ENCODE measurements around the gene PHACTR2. TPM values are rescaled to one million over a fixed set of nuclear protein-coding genes. Genes with fewer than 3 reads are reported as not detected.

The PHACTR2 gene
- total and polyA plus RNA-seq, 10 of the 15 experiments (the other 5 are each of a cell fraction or from before 2014, with no cell fraction given) = 1.4 to 19.1 (median 5.3) TPM

DNA sequence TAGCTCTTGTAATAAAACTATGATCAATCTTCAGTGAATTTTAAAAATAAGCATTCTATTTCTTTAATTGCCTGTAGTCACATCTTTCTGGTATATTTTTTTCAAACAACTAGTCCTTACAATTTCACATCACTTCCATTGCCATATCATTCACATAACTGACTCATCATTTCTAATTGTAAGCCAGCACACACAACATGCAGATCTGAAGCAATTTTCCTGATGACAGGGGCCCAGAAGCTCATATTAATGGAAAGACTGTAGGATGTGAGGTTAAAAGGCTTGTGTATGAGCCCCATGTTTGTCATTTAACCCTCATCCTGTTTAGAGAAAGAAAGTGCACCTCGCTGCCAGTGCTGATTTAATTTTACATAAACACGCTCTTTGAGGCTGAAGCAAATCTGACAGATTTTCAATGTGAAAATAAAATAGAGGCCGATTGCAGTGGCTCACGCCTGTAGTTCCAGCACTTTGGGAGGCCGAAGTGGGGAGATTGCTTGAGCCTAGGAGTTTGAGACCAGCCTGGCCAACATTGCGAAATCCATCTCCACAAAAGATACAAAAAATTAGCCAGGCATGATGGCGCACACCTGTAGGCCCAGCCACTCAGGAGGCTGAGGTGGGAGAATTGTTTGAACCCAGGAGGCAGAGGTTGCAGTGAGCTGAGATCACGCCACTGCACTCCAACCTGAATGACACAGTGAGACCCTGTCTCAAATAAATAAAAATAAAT, 125.2 kb downstream of the PHACTR2 start:
- TF ChIP-seq, protein P1, sequence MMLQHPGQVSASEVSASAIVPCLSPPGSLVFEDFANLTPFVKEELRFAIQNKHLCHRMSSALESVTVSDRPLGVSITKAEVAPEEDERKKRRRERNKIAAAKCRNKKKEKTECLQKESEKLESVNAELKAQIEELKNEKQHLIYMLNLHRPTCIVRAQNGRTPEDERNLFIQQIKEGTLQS (IDR thresholded peaks at IDR 0.05; ENCODE audit: borderline replicate concordance, extremely low read depth, low read depth, low read length) = no peak
- TF ChIP-seq, protein P2, sequence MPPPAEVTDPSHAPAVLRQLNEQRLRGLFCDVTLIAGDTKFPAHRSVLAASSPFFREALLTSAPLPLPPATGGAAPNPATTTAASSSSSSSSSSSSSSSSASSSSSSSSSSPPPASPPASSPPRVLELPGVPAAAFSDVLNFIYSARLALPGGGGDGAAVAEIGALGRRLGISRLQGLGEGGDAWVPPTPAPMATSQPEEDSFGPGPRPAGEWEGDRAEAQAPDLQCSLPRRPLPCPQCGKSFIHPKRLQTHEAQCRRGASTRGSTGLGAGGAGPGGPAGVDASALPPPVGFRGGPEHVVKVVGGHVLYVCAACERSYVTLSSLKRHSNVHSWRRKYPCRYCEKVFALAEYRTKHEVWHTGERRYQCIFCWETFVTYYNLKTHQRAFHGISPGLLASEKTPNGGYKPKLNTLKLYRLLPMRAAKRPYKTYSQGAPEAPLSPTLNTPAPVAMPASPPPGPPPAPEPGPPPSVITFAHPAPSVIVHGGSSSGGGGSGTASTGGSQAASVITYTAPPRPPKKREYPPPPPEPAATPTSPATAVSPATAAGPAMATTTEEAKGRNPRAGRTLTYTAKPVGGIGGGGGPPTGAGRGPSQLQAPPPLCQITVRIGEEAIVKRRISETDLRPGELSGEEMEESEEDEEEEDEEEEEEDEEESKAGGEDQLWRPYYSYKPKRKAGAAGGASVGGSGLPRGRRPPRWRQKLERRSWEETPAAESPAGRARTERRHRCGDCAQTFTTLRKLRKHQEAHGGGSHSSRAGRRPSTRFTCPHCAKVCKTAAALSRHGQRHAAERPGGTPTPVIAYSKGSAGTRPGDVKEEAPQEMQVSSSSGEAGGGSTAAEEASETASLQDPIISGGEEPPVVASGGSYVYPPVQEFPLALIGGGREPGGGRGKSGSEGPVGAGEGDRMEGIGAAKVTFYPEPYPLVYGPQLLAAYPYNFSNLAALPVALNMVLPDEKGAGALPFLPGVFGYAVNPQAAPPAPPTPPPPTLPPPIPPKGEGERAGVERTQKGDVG (CRISPR knock-in tag; IDR thresholded peaks at IDR 0.05) = no peak
- TF ChIP-seq RAD51 (IDR thresholded peaks at IDR 0.05) (no peak), KAT2A (conservative IDR thresholded peaks at IDR 0.05; ENCODE audit: control insufficient read depth, low read depth, low read length) (no peak), MYB (IDR thresholded peaks at IDR 0.05; ENCODE audit: borderline replicate concordance, low read depth, low read length) (no peak), NR2F1 (conservative IDR thresholded peaks at IDR 0.05) (no peak), GABPA (IDR thresholded peaks at IDR 0.05; ENCODE audit: low read depth) (no peak), NR2C1 (IDR thresholded peaks at IDR 0.05) (no peak), LARP7 (IDR thresholded peaks at IDR 0.05) (no peak), IKZF1 (conservative IDR thresholded peaks at IDR 0.05) (no peak)
- TF ChIP-seq, protein P3, sequence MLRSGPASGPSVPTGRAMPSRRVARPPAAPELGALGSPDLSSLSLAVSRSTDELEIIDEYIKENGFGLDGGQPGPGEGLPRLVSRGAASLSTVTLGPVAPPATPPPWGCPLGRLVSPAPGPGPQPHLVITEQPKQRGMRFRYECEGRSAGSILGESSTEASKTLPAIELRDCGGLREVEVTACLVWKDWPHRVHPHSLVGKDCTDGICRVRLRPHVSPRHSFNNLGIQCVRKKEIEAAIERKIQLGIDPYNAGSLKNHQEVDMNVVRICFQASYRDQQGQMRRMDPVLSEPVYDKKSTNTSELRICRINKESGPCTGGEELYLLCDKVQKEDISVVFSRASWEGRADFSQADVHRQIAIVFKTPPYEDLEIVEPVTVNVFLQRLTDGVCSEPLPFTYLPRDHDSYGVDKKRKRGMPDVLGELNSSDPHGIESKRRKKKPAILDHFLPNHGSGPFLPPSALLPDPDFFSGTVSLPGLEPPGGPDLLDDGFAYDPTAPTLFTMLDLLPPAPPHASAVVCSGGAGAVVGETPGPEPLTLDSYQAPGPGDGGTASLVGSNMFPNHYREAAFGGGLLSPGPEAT (IDR thresholded peaks at IDR 0.05; ENCODE audit: low read depth) = no peak
- TF ChIP-seq, protein P4, sequence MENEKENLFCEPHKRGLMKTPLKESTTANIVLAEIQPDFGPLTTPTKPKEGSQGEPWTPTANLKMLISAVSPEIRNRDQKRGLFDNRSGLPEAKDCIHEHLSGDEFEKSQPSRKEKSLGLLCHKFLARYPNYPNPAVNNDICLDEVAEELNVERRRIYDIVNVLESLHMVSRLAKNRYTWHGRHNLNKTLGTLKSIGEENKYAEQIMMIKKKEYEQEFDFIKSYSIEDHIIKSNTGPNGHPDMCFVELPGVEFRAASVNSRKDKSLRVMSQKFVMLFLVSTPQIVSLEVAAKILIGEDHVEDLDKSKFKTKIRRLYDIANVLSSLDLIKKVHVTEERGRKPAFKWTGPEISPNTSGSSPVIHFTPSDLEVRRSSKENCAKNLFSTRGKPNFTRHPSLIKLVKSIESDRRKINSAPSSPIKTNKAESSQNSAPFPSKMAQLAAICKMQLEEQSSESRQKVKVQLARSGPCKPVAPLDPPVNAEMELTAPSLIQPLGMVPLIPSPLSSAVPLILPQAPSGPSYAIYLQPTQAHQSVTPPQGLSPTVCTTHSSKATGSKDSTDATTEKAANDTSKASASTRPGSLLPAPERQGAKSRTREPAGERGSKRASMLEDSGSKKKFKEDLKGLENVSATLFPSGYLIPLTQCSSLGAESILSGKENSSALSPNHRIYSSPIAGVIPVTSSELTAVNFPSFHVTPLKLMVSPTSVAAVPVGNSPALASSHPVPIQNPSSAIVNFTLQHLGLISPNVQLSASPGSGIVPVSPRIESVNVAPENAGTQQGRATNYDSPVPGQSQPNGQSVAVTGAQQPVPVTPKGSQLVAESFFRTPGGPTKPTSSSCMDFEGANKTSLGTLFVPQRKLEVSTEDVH (IDR thresholded peaks at IDR 0.05; ENCODE audit: low read depth, partially characterized antibody) = no peak
- in situ Hi-C loops (cut with MboI) = no loop called here

More for the DNA sequence above, 125.2 kb downstream of the PHACTR2 start:
- DNase-seq (ENCODE audit: low read depth, low spot score) (no peak), ATAC-seq (no peak), FAIRE-seq (no peak)
- Histone ChIP-seq H3K4me2 (ENCODE audit: control insufficient read depth, insufficient read depth) (no peak overlapping the region), H3K9me3 (replicated peaks; ENCODE audit: control insufficient read depth, insufficient read depth, low read length) (no peaks in the 10 kb centered on the region), H4K20me1 (ENCODE audit: control insufficient read depth, insufficient read depth) (no peaks in the 10 kb centered on the region), H3K36me3 (ENCODE audit: control insufficient read depth in 2 of 2, insufficient read depth in 2 of 2, low read length in 1 of 2) (no peaks in the 10 kb centered on the region), H3K4me1 (ENCODE audit: control insufficient read depth, insufficient read depth, low read length) (no peaks in the 10 kb centered on the region), H3K4me3 (no peak overlapping the region), H2AFZ (ENCODE audit: control insufficient read depth, low read depth, low read length) (no peak overlapping the region), H3K27me3 (replicated peaks in 1 of 2; ENCODE audit: control insufficient read depth in 2 of 2, insufficient read depth in 2 of 2, low read length in 1 of 2) (no peaks in the 10 kb centered on the region), H3K27ac (ENCODE audit: control insufficient read depth, insufficient read depth) (no peak overlapping the region), H3K9ac (ENCODE audit: control insufficient read depth, insufficient read depth, low read length) (no peak overlapping the region), H3K79me2 (ENCODE audit: control insufficient read depth, insufficient read depth, low read length) (no peaks in the 10 kb centered on the region)
- ChIA-PET CTCF (no interaction called here), POLR2A (no interaction called here), SMC1A (ENCODE audit: uncharacterized antibody, unreplicated experiment) (interaction anchor here (0.9 kb wide), 1 partner anchor 40 kb away, joined by 3 read pairs; the partner anchor contains the start of gene LTV1), RAD21 (ENCODE audit: unreplicated experiment) (no interaction called here)
- BruUV-seq (replicated peaks) = no TSS peak
- intact Hi-C loops (cut with micrococcal nuclease; ENCODE audit: unreplicated experiment) = no loop called here
- WGBS (ENCODE audit: insufficient coverage, insufficient replicate concordance, low lambda C conversion rate, missing lambda C conversion rate) = 65% methylated on average over 8 of the region's 8 CpGs
